K562 (cell line): ENCODE measurements around the gene TBX1. TPM values are rescaled to one million over a fixed set of nuclear protein-coding genes. Genes with fewer than 3 reads are reported as not detected.

Experiments used
- CREB1 ChIP-seq, 2 experiments: sonication (generic) in 1 of 2; formaldehyde crosslinking in 1 of 2; IDR thresholded peaks; 2 replicates each; pipeline versions ENCODE4 v1.6.1 to v1.8.0; 2012 to 2022; ENCODE audit warnings: inconsistent platforms in 1 of 2, mild to moderate bottlenecking in 1 of 2, missing genetic modification reagents in 1 of 2, moderate library complexity in 1 of 2
- DPF2 ChIP-seq: fragments of 450-650 bp; IDR thresholded peaks from 2 replicates; pipeline ENCODE4 v1.6.1; 2016
- FIP1L1 ChIP-seq: fragments of 200-400 bp; formaldehyde crosslinking; IDR thresholded peaks from 2 replicates; pipeline ENCODE4 v1.6.1; 2018; ENCODE audit warnings: mild to moderate bottlenecking, low read depth, low read length; ENCODE audit not compliant: poor library complexity, severe bottlenecking
- GTF3C2 ChIP-seq: IDR thresholded peaks from 3 replicates; pipeline ENCODE4 v1.6.1; 2011; ENCODE audit warnings: borderline replicate concordance, mild to moderate bottlenecking, moderate library complexity; ENCODE audit not compliant: insufficient read length; ENCODE audit errors: extremely low read depth
- HMGXB4 ChIP-seq: sonication (generic); formaldehyde crosslinking; IDR thresholded peaks from 2 replicates; pipeline ENCODE4 v1.8.1; 2023; ENCODE audit warnings: mild to moderate bottlenecking, missing genetic modification reagents
- ILK ChIP-seq: fragments of 450-650 bp; IDR thresholded peaks from 2 replicates; pipeline ENCODE4 v1.6.1; 2016; ENCODE audit warnings: missing genetic modification characterization, low read depth, mild to moderate bottlenecking, missing compliant biosample characterization, moderate library complexity, borderline replicate concordance
- KDM5B ChIP-seq: fragments of 200-600 bp; sonication (generic); IDR thresholded peaks from 2 replicates; pipeline ENCODE4 v1.6.1; 2012; ENCODE audit warnings: low read depth, mild to moderate bottlenecking, moderate library complexity, low read length, control low read depth, inconsistent platforms; ENCODE audit not compliant: insufficient replicate concordance
- KLF13 ChIP-seq: fragments of 450-650 bp; IDR thresholded peaks from 2 replicates; pipeline ENCODE4 v1.6.1; 2016; ENCODE audit warnings: missing genetic modification characterization, low read depth, mild to moderate bottlenecking, missing compliant biosample characterization, moderate library complexity, borderline replicate concordance
- MCM7 ChIP-seq, 2 experiments: fragments of 450-650 bp; IDR thresholded peaks; 2 replicates each; pipeline ENCODE4 v1.6.1; 2016 to 2018
- MITF ChIP-seq: IDR thresholded peaks from 2 replicates; pipeline ENCODE4 v1.6.1; 2014; ENCODE audit warnings: antibody characterized with exemption
- PCBP1 ChIP-seq: fragments of 200-400 bp; formaldehyde crosslinking; IDR thresholded peaks from 2 replicates; pipeline ENCODE4 v1.6.1; 2018; ENCODE audit warnings: mild to moderate bottlenecking, low read depth, low read length; ENCODE audit not compliant: poor library complexity, severe bottlenecking
- POLR2A ChIP-seq: fragments of 450-650 bp; conservative IDR thresholded peaks from 2 replicates; pipeline ENCODE4 v1.6.1; 2016
- POU5F1 ChIP-seq: fragments of 150-350 bp; IDR thresholded peaks from 2 replicates; pipeline ENCODE4 v1.6.1; 2014; ENCODE audit warnings: borderline replicate concordance, low read length, low read depth, mild to moderate bottlenecking; ENCODE audit not compliant: partially characterized antibody
- PRMT5 ChIP-seq: sonication (generic); formaldehyde crosslinking; IDR thresholded peaks from 2 replicates; pipeline ENCODE4 v1.5.0; 2020; ENCODE audit warnings: missing genetic modification reagents
- TRIM24 ChIP-seq, 2 experiments: fragments of 450-650 bp; IDR thresholded peaks; 2 replicates each; pipeline ENCODE4 v1.6.1; 2016
- ZBTB33 ChIP-seq: sonication (generic); formaldehyde crosslinking; IDR thresholded peaks from 2 replicates; pipeline ENCODE4 v1.8.1; 2023; ENCODE audit warnings: mild to moderate bottlenecking, missing genetic modification reagents
- ZC3H11A ChIP-seq: IDR thresholded peaks from 2 replicates; pipeline ENCODE4 v1.6.1; 2012; ENCODE audit warnings: low read depth, low read length, improper control_type of control experiment
- ZNF436 ChIP-seq: fragments of 250-450, 450-650 bp; sonication (Bioruptor Pico); formaldehyde crosslinking; IDR thresholded peaks from 2 replicates; pipeline ENCODE4 v1.7.0; 2020; ENCODE audit warnings: mild to moderate bottlenecking
- ZNF507 ChIP-seq: conservative IDR thresholded peaks from 2 replicates; pipeline ENCODE4 v1.6.1; 2017; ENCODE audit warnings: missing genetic modification characterization, missing compliant biosample characterization
- ZNF583 ChIP-seq: fragments of 250-450 bp; sonication (Bioruptor Pico); IDR thresholded peaks from 2 replicates; pipeline ENCODE4 v1.4.0; 2020
- polyA plus RNA-seq, 8 experiments: library from polyadenylated mRNA; depleted of rRNA in 4 of 8; stranded (reverse) in 5 of 8; unstranded in 3 of 8; fragments of >200 nt; fragmentation: Nextera tagmentation in 2 of 8; fragmentation: Illumina TruSeq in 1 of 8; extraction: Ambion mirVana in 2 of 8; extraction: Trizol in 1 of 8; gene quantifications; 2 replicates each; pipeline versions ENCODE4 v1.2.1 to v1.2.3, GENCODE V29; 2011 to 2014; ENCODE audit warnings: inconsistent platforms in 1 of 8, missing spikeins in 1 of 8
- total RNA-seq, 7 experiments: library from RNA; depleted of rRNA in 6 of 7; stranded (reverse); fragments of >200 nt in 6 of 7; fragmentation: Illumina TruSeq in 2 of 7; extraction: Trizol in 2 of 7; gene quantifications; 2 replicates each; pipeline versions ENCODE4 v1.2.1 to v1.2.3, GENCODE V29; 2011 to 2021; ENCODE audit warnings: low replicate concordance in 1 of 7

The TBX1 gene
- total and polyA plus RNA-seq, 9 of the 15 experiments (the other 6 are each of a cell fraction or from before 2014, with no cell fraction given): 0.07 to 35.0 (median 3.9) TPM

- TF ChIP-seq HMGXB4 (CRISPR knock-in tag) (peak; percentile 68), TRIM24 (IDR thresholded peaks at IDR 0.05) (no peak), MCM7 (IDR thresholded peaks at IDR 0.05) (no peak), MITF (0 out of 2 replicates have a peak, but pooled peaks have one; percentile 38), ZBTB33 (CRISPR knock-in tag) (no peak), ILK (tag) (no peak), DPF2 (no peak), PCBP1 (no peak), ZNF436 (no peak), POLR2A (no peak), POU5F1 (no peak), KDM5B (peak; percentile 40), PRMT5 (CRISPR knock-in tag) (no peak), FIP1L1 (no peak), ZNF583 (CRISPR knock-in tag) (no peak), ZC3H11A (no peak), ZNF507 (tag) (no peak), KLF13 (peak; percentile 31; the same call in 1 of the 2 replicates), GTF3C2 (no peak), CREB1 (IDR thresholded peaks at IDR 0.05) (no peak), CREB1 (CRISPR knock-in tag; IDR thresholded peaks at IDR 0.05) (no peak)
Measured at GRCh38 chr22:19713650-19714311, 46.8 kb upstream of the TBX1 start (continued).
